CD8-positive, alpha-beta memory T cell (primary cell): ENCODE measurements around the gene EIF3D. TPM values are rescaled to one million over a fixed set of nuclear protein-coding genes. Genes with fewer than 3 reads are reported as not detected.

Source experiments
- CTCF ChIA-PET: fragments of 350-600 bp; sonication (Branson Sonifier 250); formaldehyde crosslinking; loops from one replicate; lab custom pipeline; 2021; ENCODE audit warnings: antibody characterized with exemption; lab: Charles Lee
- POLR2A ChIA-PET: fragments of 350-600 bp; sonication (Branson Sonifier 250); formaldehyde crosslinking; loops from one replicate; lab custom pipeline; 2021; ENCODE audit warnings: antibody characterized with exemption; lab: Charles Lee
- DNase-seq, 5 donors: peaks; one replicate each; pipeline versions ENCODE4 v3.0.0 to v3.0.0-alpha.2; 2020 to 2022; ENCODE audit warnings: mixed read lengths in 1 of 5
- H3K27ac ChIP-seq: one replicate; pipeline ENCODE4 v1.7.0; 2013; ENCODE audit warnings: low read depth, mild to moderate bottlenecking, low read length, moderate library complexity
- H3K27me3 ChIP-seq: 2 replicates; pipeline ENCODE4 v1.7.0; 2013; ENCODE audit warnings: low read length, mild to moderate bottlenecking; ENCODE audit not compliant: insufficient read depth, poor library complexity, severe bottlenecking
- H3K36me3 ChIP-seq: 2 replicates; pipeline ENCODE4 v1.7.0; 2013; ENCODE audit warnings: mild to moderate bottlenecking, low read length, moderate library complexity; ENCODE audit not compliant: insufficient read depth
- H3K4me1 ChIP-seq: 2 replicates; pipeline ENCODE4 v1.7.0; 2013; ENCODE audit warnings: mild to moderate bottlenecking, low read length, moderate library complexity; ENCODE audit not compliant: insufficient read depth
- H3K4me3 ChIP-seq: 2 replicates; pipeline ENCODE4 v1.7.0; 2013; ENCODE audit warnings: mild to moderate bottlenecking, low read length
- H3K9me3 ChIP-seq: 2 replicates; pipeline ENCODE4 v1.7.0; 2013; ENCODE audit warnings: mild to moderate bottlenecking, low read length
- H3K27ac Mint-ChIP-seq, 8 donors: one replicate each; pipeline ENCODE4 v1.8.0; 2020 to 2021; ENCODE audit warnings: mixed read lengths in 8 of 8, mild to moderate bottlenecking in 6 of 8, inconsistent platforms in 3 of 8, moderate library complexity in 3 of 8
- H3K27me3 Mint-ChIP-seq, 2 donors: one replicate each; pipeline ENCODE4 v1.8.0; 2020 to 2021; ENCODE audit warnings: mixed read lengths in 2 of 2, mild to moderate bottlenecking in 1 of 2, moderate library complexity in 1 of 2
- H3K36me3 Mint-ChIP-seq, 3 donors: one replicate each; pipeline ENCODE4 v1.8.0; 2020 to 2021; ENCODE audit warnings: mixed read lengths in 3 of 3, inconsistent platforms in 1 of 3, mild to moderate bottlenecking in 1 of 3
- H3K4me1 Mint-ChIP-seq, 3 donors: one replicate each; pipeline ENCODE4 v1.8.0; 2020 to 2021; ENCODE audit warnings: mixed read lengths in 3 of 3, inconsistent platforms in 1 of 3, mild to moderate bottlenecking in 1 of 3
- H3K4me3 Mint-ChIP-seq, 7 donors: one replicate each; pipeline ENCODE4 v1.8.0; 2020 to 2021; ENCODE audit warnings: mixed read lengths in 7 of 7, mild to moderate bottlenecking in 6 of 7, moderate library complexity in 4 of 7, inconsistent platforms in 2 of 7
- H3K9me3 Mint-ChIP-seq, 5 donors: one replicate each; pipeline ENCODE4 v1.8.0; 2020 to 2022; ENCODE audit warnings: mixed read lengths in 5 of 5, mild to moderate bottlenecking in 3 of 5, moderate library complexity in 2 of 5, inconsistent platforms in 1 of 5
- polyA plus RNA-seq: library from polyadenylated mRNA; unstranded; fragments of 300-500 nt; fragmentation: Illumina TruSeq; gene quantifications from one replicate; pipeline ENCODE4 v1.2.3, GENCODE V29; 2021
- total RNA-seq, 2 experiments: library from RNA; stranded (reverse); gene quantifications; one replicate each; pipeline ENCODE4 v1.2.3, GENCODE V29; 2021

The EIF3D gene
- total and polyA plus RNA-seq, 3 experiments from 2014 or later = 140 to 341 (median 333) TPM

- H3K9me3 ChIP-seq = no peaks in the 10 kb centered on the region
- peaks cover 6% of the 10 kb centered on the region for H3K4me1 ChIP-seq
- no peaks in the 10 kb centered on the region for H3K27me3 ChIP-seq
- no peak overlapping the region for H3K27ac ChIP-seq
- H3K36me3 Mint-ChIP-seq = peaks cover 12 to 84% (median 13%) of the 10 kb centered on the region in 3 donors
- H3K36me3 ChIP-seq = peaks cover 28% of the 10 kb centered on the region
- H3K27me3 Mint-ChIP-seq = no peaks in the 10 kb centered on the region
- no peak for DNase-seq
- peaks cover 4 to 12% (median 5%) of the 10 kb centered on the region in 3 donors for H3K4me1 Mint-ChIP-seq
- CTCF ChIA-PET = interaction anchor here (0.6 to 3.9 kb wide), 5 partner anchors 20 to 177 kb away, joined by 3 to 15 read pairs (median 3); no protein-coding TSS in a partner anchor
- POLR2A ChIA-PET = no interaction called here
- no peak overlapping the region for H3K4me3 ChIP-seq
- H3K9me3 Mint-ChIP-seq = no peaks in the 10 kb centered on the region
- peak overlapping the region in 3 of 8 donors; percentile 23 to 76 (median 65) for H3K27ac Mint-ChIP-seq
- no peak overlapping the region for H3K4me3 Mint-ChIP-seq
These were observed 53.6 kb downstream of the EIF3D start for GRCh38 chr22:36475341-36475740.

DNA sequence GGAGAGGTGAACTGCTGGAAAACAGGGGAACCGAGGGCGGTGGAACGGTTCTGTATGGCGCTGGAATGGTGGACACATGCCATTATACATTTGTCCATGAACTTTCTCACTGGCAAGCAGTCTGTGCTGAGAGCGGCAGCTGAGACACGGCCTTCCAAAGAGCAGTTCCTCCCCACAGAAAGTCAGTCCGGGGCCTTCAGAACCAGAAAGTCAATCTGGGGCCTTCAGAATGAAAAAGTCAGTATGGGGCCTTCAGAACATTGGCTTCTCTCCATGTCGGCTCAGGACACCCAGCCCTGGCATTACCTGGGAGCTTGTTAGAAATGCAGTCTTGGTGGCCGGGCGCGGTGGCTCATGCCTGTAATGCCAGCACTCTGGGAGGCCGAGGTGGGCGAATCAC, 56.3 kb downstream of the EIF3D start:
- H3K4me3 ChIP-seq = no peak overlapping the region
- DNase-seq = no peak
- Mint-ChIP-seq H3K9me3 (no peaks in the 10 kb centered on the region), H3K4me1 (peaks cover 9 to 15% (median 10%) of the 10 kb centered on the region in 3 donors), H3K27me3 (no peaks in the 10 kb centered on the region), H3K27ac (peak overlapping the region in 4 of 8 donors; percentile 29 to 96 (median 60)), H3K36me3 (peaks cover 12 to 66% (median 13%) of the 10 kb centered on the region in 3 donors), H3K4me3 (no peak overlapping the region)
- H3K9me3 ChIP-seq = no peaks in the 10 kb centered on the region
- H3K4me1 ChIP-seq = peaks cover 9% of the 10 kb centered on the region
- H3K36me3 ChIP-seq = peaks cover 26% of the 10 kb centered on the region
- ChIA-PET CTCF (interaction anchor here (6.0 kb wide), 1 partner anchor 172 kb away, joined by 116 read pairs; no protein-coding TSS in a partner anchor), POLR2A (no interaction called here)
- no peak overlapping the region for H3K27ac ChIP-seq
- no peaks in the 10 kb centered on the region for H3K27me3 ChIP-seq

GRCh38 chr22:36471341-36471821, 57.6 kb downstream of the EIF3D start:
- no peaks in the 10 kb centered on the region for H3K9me3 ChIP-seq
- no peak overlapping the region for H3K27ac ChIP-seq
- Mint-ChIP-seq H3K36me3 (peaks cover 7 to 61% (median 8%) of the 10 kb centered on the region in 3 donors), H3K9me3 (no peaks in the 10 kb centered on the region), H3K27ac (peak overlapping the region in 1 of 8 donors; percentile 84), H3K4me1 (peaks cover 13 to 23% (median 14%) of the 10 kb centered on the region in 3 donors), H3K27me3 (no peaks in the 10 kb centered on the region), H3K4me3 (no peak overlapping the region)
- ChIA-PET POLR2A (interaction anchor here (0.5 to 1.5 kb wide), 3 partner anchors 56 to 140 kb away, joined by 3 to 4 read pairs (median 3); no protein-coding TSS in a partner anchor), CTCF (interaction anchor here (0.8 to 6.0 kb wide), 27 partner anchors 9 to 196 kb away, joined by 3 to 116 read pairs (median 7); no protein-coding TSS in a partner anchor)
- no peaks in the 10 kb centered on the region for H3K27me3 ChIP-seq
- H3K36me3 ChIP-seq = peaks cover 21% of the 10 kb centered on the region
- H3K4me3 ChIP-seq = no peak overlapping the region
- H3K4me1 ChIP-seq = peaks cover 17% of the 10 kb centered on the region
- DNase-seq = no peak

DNA sequence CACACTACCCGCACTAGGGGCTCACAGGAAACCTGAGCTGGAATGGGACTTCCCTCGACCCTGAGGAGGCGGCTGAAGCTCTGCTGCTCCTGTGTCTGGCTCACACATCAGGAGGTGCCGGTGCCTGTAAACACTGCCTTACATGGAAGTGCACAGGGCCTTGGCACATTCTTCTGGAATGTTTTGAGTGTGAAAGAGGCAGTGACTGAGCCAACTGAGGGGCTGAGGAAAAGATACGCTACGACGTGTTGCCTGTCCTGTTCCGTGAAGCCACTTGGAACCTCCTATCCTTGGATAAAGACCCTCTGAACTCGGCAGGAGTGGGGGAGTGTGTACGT, 58.0 kb downstream of the EIF3D start:
- Histone ChIP-seq H3K36me3 (peaks cover 17% of the 10 kb centered on the region), H3K27ac (no peak overlapping the region), H3K27me3 (no peaks in the 10 kb centered on the region), H3K9me3 (no peaks in the 10 kb centered on the region), H3K4me3 (no peak overlapping the region), H3K4me1 (peaks cover 21% of the 10 kb centered on the region)
- ChIA-PET CTCF (interaction anchor here (0.7 to 6.0 kb wide), 31 partner anchors 9 to 196 kb away, joined by 3 to 116 read pairs (median 6); no protein-coding TSS in a partner anchor), POLR2A (interaction anchor here (0.5 to 1.5 kb wide), 3 partner anchors 56 to 139 kb away, joined by 3 to 4 read pairs (median 3); no protein-coding TSS in a partner anchor)
- peak overlapping the region in 4 of 8 donors; percentile 6 to 84 (median 56) for H3K27ac Mint-ChIP-seq
- H3K27me3 Mint-ChIP-seq = no peaks in the 10 kb centered on the region
- peaks cover 5 to 61% (median 7%) of the 10 kb centered on the region in 3 donors for H3K36me3 Mint-ChIP-seq
- no peak overlapping the region for H3K4me3 Mint-ChIP-seq
- no peak for DNase-seq
- no peaks in the 10 kb centered on the region for H3K9me3 Mint-ChIP-seq
- H3K4me1 Mint-ChIP-seq = peaks cover 13 to 23% (median 14%) of the 10 kb centered on the region in 3 donors

GRCh38 chr22:36470162-36470993, 58.6 kb downstream of the EIF3D start:
- H3K36me3 ChIP-seq = peaks cover 11% of the 10 kb centered on the region
- no peak overlapping the region for H3K4me3 ChIP-seq
- H3K36me3 Mint-ChIP-seq = peaks cover 2 to 58% (median 2%) of the 10 kb centered on the region in 3 donors
- H3K27ac Mint-ChIP-seq = peak overlapping the region in 7 of 8 donors; percentile 35 to 80 (median 75)
- POLR2A ChIA-PET = interaction anchor here (0.5 to 1.5 kb wide), 5 partner anchors 55 to 169 kb away, joined by 3 to 5 read pairs (median 3); no protein-coding TSS in a partner anchor
- H3K4me3 Mint-ChIP-seq = no peak overlapping the region
- H3K27me3 ChIP-seq = no peaks in the 10 kb centered on the region
- peaks cover 21% of the 10 kb centered on the region for H3K4me1 ChIP-seq
- no peaks in the 10 kb centered on the region for H3K9me3 ChIP-seq
- H3K9me3 Mint-ChIP-seq = no peaks in the 10 kb centered on the region
- peak; percentile 72 to 90 (median 83) for DNase-seq
- CTCF ChIA-PET = interaction anchor here (0.6 to 6.0 kb wide), 45 partner anchors 8 to 231 kb away, joined by 3 to 116 read pairs (median 4); partner anchors contain the start of genes APOL2, FOXRED2 and TXN2
- H3K4me1 Mint-ChIP-seq = peaks cover 13 to 23% (median 14%) of the 10 kb centered on the region in 3 donors
- no peak overlapping the region for H3K27ac ChIP-seq
- H3K27me3 Mint-ChIP-seq = no peaks in the 10 kb centered on the region

DNA sequence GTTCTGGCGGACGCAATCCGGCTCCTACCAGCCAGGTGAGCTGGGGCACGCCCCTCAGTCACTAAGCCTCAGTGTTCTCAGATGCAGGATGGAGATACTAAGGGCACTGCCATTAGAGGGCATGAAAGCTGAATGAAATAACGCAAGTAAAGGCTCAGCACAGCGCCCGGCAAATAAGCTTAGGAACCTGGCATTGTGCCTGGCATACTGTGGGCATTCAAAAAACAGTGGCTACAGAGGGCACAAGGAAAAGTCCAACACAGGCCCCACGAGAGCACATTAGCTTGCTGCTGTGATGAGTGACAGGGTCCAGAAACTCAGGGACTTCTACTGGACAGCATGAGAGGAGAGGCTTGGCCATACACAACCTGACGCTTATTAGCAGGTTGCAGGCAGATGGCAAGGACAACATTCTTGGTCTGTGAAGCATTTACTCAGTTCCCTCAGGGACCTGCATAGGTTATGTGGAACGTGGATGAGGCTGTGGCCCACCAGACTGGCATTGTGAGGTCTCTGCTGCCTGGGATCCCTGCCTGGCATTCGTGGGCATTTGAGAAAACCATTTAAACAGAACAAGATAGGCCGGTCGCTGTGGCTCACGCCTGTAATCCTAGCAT, 59.8 kb downstream of the EIF3D start:
- no peaks in the 10 kb centered on the region for H3K27me3 ChIP-seq
- no peaks in the 10 kb centered on the region for H3K9me3 Mint-ChIP-seq
- H3K4me1 ChIP-seq = peaks cover 21% of the 10 kb centered on the region
- H3K27ac ChIP-seq = no peak overlapping the region
- H3K4me3 ChIP-seq = no peak overlapping the region
- no peaks in the 10 kb centered on the region for H3K9me3 ChIP-seq
- H3K27ac Mint-ChIP-seq = peak overlapping the region in 1 of 8 donors; percentile 65
- ChIA-PET CTCF (interaction anchor here (0.8 to 6.0 kb wide), 12 partner anchors 14 to 172 kb away, joined by 3 to 116 read pairs (median 6); no protein-coding TSS in a partner anchor), POLR2A (no interaction called here)
- no peaks in the 10 kb centered on the region for H3K27me3 Mint-ChIP-seq
- H3K36me3 Mint-ChIP-seq = peaks cover 0 to 48% (median 2%) of the 10 kb centered on the region in 3 donors
- peaks cover 13 to 23% (median 14%) of the 10 kb centered on the region in 3 donors for H3K4me1 Mint-ChIP-seq
- H3K4me3 Mint-ChIP-seq = no peak overlapping the region
- no peak for DNase-seq
- H3K36me3 ChIP-seq = peaks cover 9% of the 10 kb centered on the region

DNA sequence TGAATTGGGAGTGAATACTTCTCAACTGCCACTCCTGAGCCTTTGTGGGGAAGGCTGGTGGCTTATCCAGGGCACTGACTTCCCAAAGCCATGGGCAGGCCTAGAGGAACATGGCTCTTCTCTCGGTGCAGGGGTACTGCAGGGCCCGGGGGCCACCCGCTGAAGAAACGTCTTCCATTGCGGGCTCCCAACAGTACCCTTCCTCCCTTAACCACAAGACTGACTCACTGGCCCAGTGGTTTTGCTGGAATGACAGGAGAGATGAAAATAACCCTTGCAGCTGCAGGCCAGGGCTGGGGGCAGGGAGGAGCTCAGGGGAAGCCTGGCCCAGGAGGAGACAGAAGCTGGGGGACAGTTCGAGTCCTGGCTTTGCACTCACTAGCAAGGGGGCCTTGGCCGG, 61.0 kb downstream of the EIF3D start:
- peaks cover 4% of the 10 kb centered on the region for H3K36me3 ChIP-seq
- CTCF ChIA-PET = interaction anchor here (0.9 to 6.0 kb wide), 6 partner anchors 63 to 179 kb away, joined by 3 to 116 read pairs (median 4); no protein-coding TSS in a partner anchor
- peaks cover 13 to 23% (median 14%) of the 10 kb centered on the region in 3 donors for H3K4me1 Mint-ChIP-seq
- POLR2A ChIA-PET = no interaction called here
- no peak for DNase-seq
- H3K4me3 Mint-ChIP-seq = no peak overlapping the region
- H3K4me1 ChIP-seq = peaks cover 21% of the 10 kb centered on the region
- no peak overlapping the region for H3K4me3 ChIP-seq
- no peaks in the 10 kb centered on the region for H3K9me3 ChIP-seq
- H3K27ac ChIP-seq = peak overlapping the region; percentile 20
- H3K27me3 ChIP-seq = no peaks in the 10 kb centered on the region
- H3K27ac Mint-ChIP-seq = peak overlapping the region in 2 of 8 donors; percentile 29 to 45
- peaks cover 0 to 37% (median 2%) of the 10 kb centered on the region in 3 donors for H3K36me3 Mint-ChIP-seq
- no peaks in the 10 kb centered on the region for H3K27me3 Mint-ChIP-seq
- no peaks in the 10 kb centered on the region for H3K9me3 Mint-ChIP-seq
